IMR-90 (cell line): ENCODE data around the gene NCAPG2. TPM values are rescaled to one million over a fixed set of nuclear protein-coding genes. Genes with fewer than 3 reads are reported as not detected.
"Not testable (repeated sequence)": the region's sequence is repeated elsewhere in the genome, so short reads cannot be mapped to it uniquely, and the experiment has no call there.

Experiments
- ATAC-seq: fragments of 200-7000 bp; cut with Tn5 transposase; 2 replicates; pipeline ENCODE4 v1.9.1; 2020; ENCODE audit warnings: low read depth, mild to moderate bottlenecking, moderate library complexity
- BruUV-seq: library from RNA; stranded (reverse); fragments of 400-500 nt; replicated peaks from 2 replicates; lab custom pipeline; 2021; lab: Mats Ljungman, UMichigan
- CTCF ChIA-PET: fragments of 300-600 bp; formaldehyde crosslinking; extraction: SDS; loops from one replicate; lab custom pipeline; 2021; ENCODE audit warnings: antibody characterized with exemption; lab: Yijun Ruan, JAX
- POLR2A ChIA-PET: fragments of 300-600 bp; sonication (Branson Sonifier 250); formaldehyde crosslinking; loops from one replicate; lab custom pipeline; 2022; ENCODE audit warnings: antibody characterized with exemption; ENCODE audit not compliant: unreplicated experiment; lab: Charles Lee
- DNase-seq: peaks from one replicate; pipeline ENCODE4 v3.0.0; 2013
- H2AFZ ChIP-seq: replicated peaks from 2 replicates; pipeline ENCODE3; 2013; ENCODE audit warnings: low read length, mild to moderate bottlenecking; ENCODE audit not compliant: poor library complexity
- H2AK5ac ChIP-seq: 2 replicates; pipeline ENCODE4 v1.6.1; 2013; ENCODE audit warnings: low read depth, low read length, inconsistent platforms
- H2AK9ac ChIP-seq: replicated peaks from 2 replicates; pipeline ENCODE3; 2013; ENCODE audit warnings: mild to moderate bottlenecking, low read depth, low read length, moderate library complexity; ENCODE audit not compliant: poor library complexity
- H2BK120ac ChIP-seq: 2 replicates; pipeline ENCODE4 v1.6.1; 2013; ENCODE audit warnings: low read depth, low read length, inconsistent platforms
- H2BK15ac ChIP-seq: 3 replicates; pipeline ENCODE4 v1.6.1; 2013; ENCODE audit warnings: low read depth, low read length, inconsistent platforms
- H2BK20ac ChIP-seq: 2 replicates; pipeline ENCODE4 v1.6.1; 2013; ENCODE audit warnings: low read depth, mild to moderate bottlenecking, inconsistent platforms, low read length, moderate library complexity
- H2BK5ac ChIP-seq: 2 replicates; pipeline ENCODE4 v1.6.1; 2013; ENCODE audit warnings: mild to moderate bottlenecking, low read depth, low read length, inconsistent platforms; ENCODE audit not compliant: poor library complexity, severe bottlenecking
- H3K14ac ChIP-seq: replicated peaks from 2 replicates; pipeline ENCODE4 v1.6.1; 2013; ENCODE audit warnings: low read depth, low read length, inconsistent platforms
- H3K18ac ChIP-seq: 2 replicates; pipeline ENCODE4 v1.6.1; 2013; ENCODE audit warnings: low read depth, low read length, control low read depth
- H3K23ac ChIP-seq: 2 replicates; pipeline ENCODE4 v1.6.1; 2013; ENCODE audit warnings: low read depth, low read length, inconsistent platforms
- H3K27ac ChIP-seq: 2 replicates; pipeline ENCODE4 v1.5.1; 2013; ENCODE audit warnings: mild to moderate bottlenecking, control low read depth, low read length; ENCODE audit not compliant: insufficient read depth
- H3K27me3 ChIP-seq: 2 replicates; pipeline ENCODE4 v1.6.1; 2013; ENCODE audit warnings: low read length; ENCODE audit not compliant: control insufficient read depth, insufficient read depth
- H3K36me3 ChIP-seq: 2 replicates; pipeline ENCODE4 v1.6.1; 2013; ENCODE audit warnings: low read length, mixed read lengths; ENCODE audit not compliant: control insufficient read depth, insufficient read depth
- H3K4ac ChIP-seq: 2 replicates; pipeline ENCODE4 v1.6.1; 2013; ENCODE audit warnings: low read depth, low read length, inconsistent platforms
- H3K4me1 ChIP-seq: 2 replicates; pipeline ENCODE4 v1.6.1; 2013; ENCODE audit warnings: low read length, mixed read lengths; ENCODE audit not compliant: control insufficient read depth, insufficient read depth
- H3K4me2 ChIP-seq: 2 replicates; pipeline ENCODE4 v1.6.1; 2013; ENCODE audit warnings: low read depth, mild to moderate bottlenecking, control low read depth, low read length, moderate library complexity
- H3K4me3 ChIP-seq: 2 replicates; pipeline ENCODE4 v1.5.1; 2013; ENCODE audit warnings: low read depth, mild to moderate bottlenecking, control low read depth, low read length, moderate library complexity; ENCODE audit not compliant: insufficient read depth
- H3K56ac ChIP-seq: 2 replicates; pipeline ENCODE4 v1.6.1; 2013; ENCODE audit warnings: low read length, inconsistent platforms; ENCODE audit not compliant: insufficient read depth; ENCODE audit errors: extremely low read depth
- H3K79me1 ChIP-seq, 2 experiments: 2 replicates each; pipeline ENCODE4 v1.6.1; 2013; ENCODE audit warnings: low read length in 2 of 2, inconsistent platforms in 1 of 2, low read depth in 1 of 2
- H3K9ac ChIP-seq: 2 replicates; pipeline ENCODE4 v1.6.1; 2013; ENCODE audit warnings: low read depth, low read length, control low read depth
- H3K9me1 ChIP-seq: 2 replicates; pipeline ENCODE4 v1.6.1; 2013; ENCODE audit warnings: low read length, inconsistent platforms; ENCODE audit not compliant: insufficient read depth
- H3K9me3 ChIP-seq: 2 replicates; pipeline ENCODE4 v1.6.1; 2013; ENCODE audit warnings: low read length; ENCODE audit not compliant: control insufficient read depth, insufficient read depth
- H4K20me1 ChIP-seq: 2 replicates; pipeline ENCODE4 v1.6.1; 2013; ENCODE audit warnings: low read length, inconsistent platforms; ENCODE audit not compliant: insufficient read depth
- H4K5ac ChIP-seq: 2 replicates; pipeline ENCODE4 v1.6.1; 2013; ENCODE audit warnings: mild to moderate bottlenecking, low read depth, low read length, control low read depth
- H4K8ac ChIP-seq, 2 experiments: 2 replicates each; pipeline ENCODE4 v1.6.1; 2013; ENCODE audit warnings: low read depth in 2 of 2, low read length in 2 of 2, control low read depth in 1 of 2, inconsistent platforms in 1 of 2
- H4K91ac ChIP-seq: 2 replicates; pipeline ENCODE4 v1.6.1; 2013; ENCODE audit warnings: low read depth, low read length, inconsistent platforms; ENCODE audit not compliant: insufficient read depth
- MAFK ChIP-seq: IDR thresholded peaks from 2 replicates; pipeline ENCODE4 v1.6.1; 2012; ENCODE audit warnings: low read depth, low read length, improper control_type of control experiment
- WGBS, 2 experiments: methylation state at CpG; one replicate each; pipeline versions ENCODE4 v1.1.5 to v1.1.7; 2013; ENCODE audit warnings: missing lambda C conversion rate in 2 of 2; ENCODE audit not compliant: insufficient read length in 1 of 2; ENCODE audit errors: extremely low coverage in 2 of 2; 5-methylcytosine and 5-hydroxymethylcytosine counted together
- dilution Hi-C: fragments of 300-500 bp; cut with HindIII; formaldehyde crosslinking; loops from one replicate; pipeline ENCODE4 v1.14.3; 2018; ENCODE audit warnings: low sequenced_read_pairs; ENCODE audit not compliant: unreplicated experiment
- in situ Hi-C: fragments of 300-500 bp; cut with MboI; formaldehyde crosslinking; loops from 3 replicates; pipeline ENCODE4 v1.14.3; 2019; ENCODE audit warnings: low sequenced_read_pairs, inconsistent platforms, mixed read lengths
- intact Hi-C: fragments of 100-400 bp; cut with micrococcal nuclease; formaldehyde crosslinking; loops from 2 replicates; pipeline ENCODE4 v1.10.0; 2022
- polyA plus RNA-seq, 3 experiments: library from polyadenylated mRNA; depleted of rRNA; stranded (reverse); fragments of >200 nt; gene quantifications; 2 replicates each; pipeline ENCODE4 v1.2.3, GENCODE V29; 2012; ENCODE audit warnings: low replicate concordance in 1 of 3
- total RNA-seq: library from RNA; depleted of rRNA; stranded (reverse); fragments of >200 nt; gene quantifications from 2 replicates; pipeline ENCODE4 v1.2.3, GENCODE V29; 2012

Gene NCAPG2
- total and polyA plus RNA-seq, 2 of the 4 experiments (the other 2 are of a cell fraction), result 25.6 to 25.8 TPM

DNA sequence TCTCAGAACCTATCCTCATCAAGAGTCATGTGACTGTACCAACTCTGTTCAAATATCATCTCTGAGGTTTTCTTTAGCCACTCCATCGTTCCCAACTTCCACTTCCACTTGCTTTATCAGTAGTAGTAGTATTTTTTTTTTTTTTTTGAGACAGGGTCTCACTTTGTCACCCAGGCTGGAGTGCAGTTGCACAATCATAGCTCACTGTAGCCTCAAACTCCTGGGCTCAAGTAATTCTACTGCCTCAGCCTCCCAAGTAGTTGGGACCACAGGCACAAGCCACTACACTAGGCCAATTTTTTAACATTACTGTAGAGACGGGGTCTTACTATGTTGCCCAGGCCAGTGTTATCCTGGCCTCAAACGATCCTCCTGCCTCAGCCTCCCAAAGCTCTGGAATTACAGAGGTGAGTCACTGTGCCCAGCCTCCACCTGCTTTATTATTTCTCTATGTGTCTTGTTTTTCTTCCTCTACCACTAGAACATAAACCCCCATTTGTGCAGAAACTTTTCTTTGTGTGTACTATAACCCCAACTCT is 5.9 kb downstream of the NCAPG2 start (continued):
- TF ChIP-seq MAFK, result no peak

DNA sequence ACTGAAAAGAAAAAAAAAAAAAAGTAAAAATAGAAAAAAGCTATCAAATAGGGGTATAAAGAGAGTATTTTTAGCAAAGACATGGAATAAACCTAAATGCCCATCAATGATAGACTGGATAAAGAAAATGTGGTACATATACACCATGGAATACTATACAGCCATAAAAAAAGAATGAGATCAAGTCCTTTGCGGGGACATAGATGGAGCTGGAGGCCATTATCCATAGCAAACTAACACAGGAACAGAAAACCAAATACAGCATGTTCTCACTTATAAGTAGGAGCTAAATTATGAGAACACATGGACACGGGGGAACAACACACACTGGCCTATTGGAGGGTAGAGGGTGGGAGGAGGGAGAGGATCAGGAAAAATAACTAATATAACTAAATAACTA is 7.0 kb downstream of the NCAPG2 start:
- H4K5ac ChIP-seq, H3K18ac ChIP-seq, H2AFZ ChIP-seq, H2AK5ac ChIP-seq, dilution Hi-C loops, ATAC-seq, H2BK20ac ChIP-seq, H4K91ac ChIP-seq, H3K4me1 ChIP-seq, H2AK9ac ChIP-seq, H3K9me3 ChIP-seq, BruUV-seq, H2BK120ac ChIP-seq, H3K27me3 ChIP-seq, H3K4ac ChIP-seq, H3K23ac ChIP-seq, H3K4me2 ChIP-seq, H4K20me1 ChIP-seq, H3K9me1 ChIP-seq, H3K56ac ChIP-seq, POLR2A ChIA-PET, H3K27ac ChIP-seq, H2BK5ac ChIP-seq, DNase-seq, H3K36me3 ChIP-seq, H3K4me3 ChIP-seq, H4K8ac ChIP-seq, H2BK15ac ChIP-seq, H3K14ac ChIP-seq, H3K9ac ChIP-seq: not testable (repeated sequence)
- no CpG with 5 or more reads among the region's 2 CpGs for WGBS, 2 experiments
- peaks cover 43 to 54% of the 10 kb centered on the region in 2 experiments for H3K79me1 ChIP-seq
- CTCF ChIA-PET, result interaction anchor here (0.6 to 3.0 kb wide), 5 partner anchors 19 to 279 kb away, joined by 3 to 32 read pairs (median 3); no protein-coding TSS in a partner anchor
- in situ Hi-C loops, result loop anchor here (5.0 kb wide), 1 partner anchor 280 kb away; no protein-coding TSS in a partner anchor
- intact Hi-C loops, result loop anchor here (2.0 kb wide), 1 partner anchor 131 kb away; the partner anchor contains the start of gene ESYT2
